Measurements from ENCODE around the gene ALKBH6. TPM values are rescaled to one million over a fixed set of nuclear protein-coding genes. Genes with fewer than 3 reads are reported as not detected.

ALKBH6 gene
- total and polyA plus RNA-seq, 2 of the 8 experiments (the other 6 are each of a cell fraction or from before 2014, with no cell fraction given) = 19.2 to 33.3 TPM

DNA sequence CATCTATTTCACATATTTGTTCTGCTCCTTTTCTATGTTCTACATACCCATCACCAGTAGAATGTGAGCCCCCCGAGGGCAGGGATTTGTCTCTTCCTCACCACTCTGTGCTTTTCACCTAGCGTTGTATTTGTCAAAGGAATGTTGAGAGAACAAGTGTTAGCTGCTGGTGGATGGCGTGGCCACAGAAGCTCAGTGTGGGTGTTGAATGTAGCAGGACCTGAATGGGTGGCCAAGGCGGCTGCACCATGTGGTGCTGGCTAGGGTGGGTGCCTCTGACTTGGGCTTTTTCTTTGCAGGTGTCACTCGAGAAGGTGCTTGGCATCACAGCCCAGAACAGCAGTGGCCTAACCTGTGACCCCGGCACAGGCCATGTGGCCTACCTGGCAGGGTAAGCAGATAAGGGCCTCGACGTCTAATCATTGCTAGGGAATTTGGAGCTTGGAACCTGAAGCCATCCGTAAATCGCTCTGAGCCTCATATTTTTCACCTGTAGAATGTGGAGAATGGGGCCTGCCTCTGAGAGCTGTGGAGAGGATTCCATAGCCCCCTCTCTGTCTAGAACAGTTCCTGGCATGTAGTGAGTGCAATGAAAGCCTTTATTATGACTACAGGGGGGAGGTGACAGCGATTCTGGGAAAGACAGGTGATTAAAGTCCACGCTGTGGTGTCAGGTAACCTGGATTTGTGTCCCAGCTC is 44.6 kb upstream of the ALKBH6 start (continued):
- TF ChIP-seq RXRA (IDR thresholded peaks at IDR 0.05; ENCODE audit: insufficient read depth, low read depth, low read length) = no peak
- no peak for TF ChIP-seq POLR2A (IDR thresholded peaks at IDR 0.05; ENCODE audit: control extremely low read depth in 1 of 2, low read depth in 2 of 2, low read length in 2 of 2)
- TF ChIP-seq BCL11A (IDR thresholded peaks at IDR 0.05; ENCODE audit: low read depth in 2 of 2, low read length in 2 of 2) = no peak
- TF ChIP-seq, protein P1, sequence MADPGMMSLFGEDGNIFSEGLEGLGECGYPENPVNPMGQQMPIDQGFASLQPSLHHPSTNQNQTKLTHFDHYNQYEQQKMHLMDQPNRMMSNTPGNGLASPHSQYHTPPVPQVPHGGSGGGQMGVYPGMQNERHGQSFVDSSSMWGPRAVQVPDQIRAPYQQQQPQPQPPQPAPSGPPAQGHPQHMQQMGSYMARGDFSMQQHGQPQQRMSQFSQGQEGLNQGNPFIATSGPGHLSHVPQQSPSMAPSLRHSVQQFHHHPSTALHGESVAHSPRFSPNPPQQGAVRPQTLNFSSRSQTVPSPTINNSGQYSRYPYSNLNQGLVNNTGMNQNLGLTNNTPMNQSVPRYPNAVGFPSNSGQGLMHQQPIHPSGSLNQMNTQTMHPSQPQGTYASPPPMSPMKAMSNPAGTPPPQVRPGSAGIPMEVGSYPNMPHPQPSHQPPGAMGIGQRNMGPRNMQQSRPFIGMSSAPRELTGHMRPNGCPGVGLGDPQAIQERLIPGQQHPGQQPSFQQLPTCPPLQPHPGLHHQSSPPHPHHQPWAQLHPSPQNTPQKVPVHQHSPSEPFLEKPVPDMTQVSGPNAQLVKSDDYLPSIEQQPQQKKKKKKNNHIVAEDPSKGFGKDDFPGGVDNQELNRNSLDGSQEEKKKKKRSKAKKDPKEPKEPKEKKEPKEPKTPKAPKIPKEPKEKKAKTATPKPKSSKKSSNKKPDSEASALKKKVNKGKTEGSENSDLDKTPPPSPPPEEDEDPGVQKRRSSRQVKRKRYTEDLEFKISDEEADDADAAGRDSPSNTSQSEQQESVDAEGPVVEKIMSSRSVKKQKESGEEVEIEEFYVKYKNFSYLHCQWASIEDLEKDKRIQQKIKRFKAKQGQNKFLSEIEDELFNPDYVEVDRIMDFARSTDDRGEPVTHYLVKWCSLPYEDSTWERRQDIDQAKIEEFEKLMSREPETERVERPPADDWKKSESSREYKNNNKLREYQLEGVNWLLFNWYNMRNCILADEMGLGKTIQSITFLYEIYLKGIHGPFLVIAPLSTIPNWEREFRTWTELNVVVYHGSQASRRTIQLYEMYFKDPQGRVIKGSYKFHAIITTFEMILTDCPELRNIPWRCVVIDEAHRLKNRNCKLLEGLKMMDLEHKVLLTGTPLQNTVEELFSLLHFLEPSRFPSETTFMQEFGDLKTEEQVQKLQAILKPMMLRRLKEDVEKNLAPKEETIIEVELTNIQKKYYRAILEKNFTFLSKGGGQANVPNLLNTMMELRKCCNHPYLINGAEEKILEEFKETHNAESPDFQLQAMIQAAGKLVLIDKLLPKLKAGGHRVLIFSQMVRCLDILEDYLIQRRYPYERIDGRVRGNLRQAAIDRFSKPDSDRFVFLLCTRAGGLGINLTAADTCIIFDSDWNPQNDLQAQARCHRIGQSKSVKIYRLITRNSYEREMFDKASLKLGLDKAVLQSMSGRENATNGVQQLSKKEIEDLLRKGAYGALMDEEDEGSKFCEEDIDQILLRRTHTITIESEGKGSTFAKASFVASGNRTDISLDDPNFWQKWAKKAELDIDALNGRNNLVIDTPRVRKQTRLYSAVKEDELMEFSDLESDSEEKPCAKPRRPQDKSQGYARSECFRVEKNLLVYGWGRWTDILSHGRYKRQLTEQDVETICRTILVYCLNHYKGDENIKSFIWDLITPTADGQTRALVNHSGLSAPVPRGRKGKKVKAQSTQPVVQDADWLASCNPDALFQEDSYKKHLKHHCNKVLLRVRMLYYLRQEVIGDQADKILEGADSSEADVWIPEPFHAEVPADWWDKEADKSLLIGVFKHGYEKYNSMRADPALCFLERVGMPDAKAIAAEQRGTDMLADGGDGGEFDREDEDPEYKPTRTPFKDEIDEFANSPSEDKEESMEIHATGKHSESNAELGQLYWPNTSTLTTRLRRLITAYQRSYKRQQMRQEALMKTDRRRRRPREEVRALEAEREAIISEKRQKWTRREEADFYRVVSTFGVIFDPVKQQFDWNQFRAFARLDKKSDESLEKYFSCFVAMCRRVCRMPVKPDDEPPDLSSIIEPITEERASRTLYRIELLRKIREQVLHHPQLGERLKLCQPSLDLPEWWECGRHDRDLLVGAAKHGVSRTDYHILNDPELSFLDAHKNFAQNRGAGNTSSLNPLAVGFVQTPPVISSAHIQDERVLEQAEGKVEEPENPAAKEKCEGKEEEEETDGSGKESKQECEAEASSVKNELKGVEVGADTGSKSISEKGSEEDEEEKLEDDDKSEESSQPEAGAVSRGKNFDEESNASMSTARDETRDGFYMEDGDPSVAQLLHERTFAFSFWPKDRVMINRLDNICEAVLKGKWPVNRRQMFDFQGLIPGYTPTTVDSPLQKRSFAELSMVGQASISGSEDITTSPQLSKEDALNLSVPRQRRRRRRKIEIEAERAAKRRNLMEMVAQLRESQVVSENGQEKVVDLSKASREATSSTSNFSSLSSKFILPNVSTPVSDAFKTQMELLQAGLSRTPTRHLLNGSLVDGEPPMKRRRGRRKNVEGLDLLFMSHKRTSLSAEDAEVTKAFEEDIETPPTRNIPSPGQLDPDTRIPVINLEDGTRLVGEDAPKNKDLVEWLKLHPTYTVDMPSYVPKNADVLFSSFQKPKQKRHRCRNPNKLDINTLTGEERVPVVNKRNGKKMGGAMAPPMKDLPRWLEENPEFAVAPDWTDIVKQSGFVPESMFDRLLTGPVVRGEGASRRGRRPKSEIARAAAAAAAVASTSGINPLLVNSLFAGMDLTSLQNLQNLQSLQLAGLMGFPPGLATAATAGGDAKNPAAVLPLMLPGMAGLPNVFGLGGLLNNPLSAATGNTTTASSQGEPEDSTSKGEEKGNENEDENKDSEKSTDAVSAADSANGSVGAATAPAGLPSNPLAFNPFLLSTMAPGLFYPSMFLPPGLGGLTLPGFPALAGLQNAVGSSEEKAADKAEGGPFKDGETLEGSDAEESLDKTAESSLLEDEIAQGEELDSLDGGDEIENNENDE (IDR thresholded peaks at IDR 0.05; ENCODE audit: insufficient replicate concordance, low read length) = no peak
- TF ChIP-seq E2F6 (IDR thresholded peaks at IDR 0.05) = no peak
- no peak for TF ChIP-seq KDM5A (IDR thresholded peaks at IDR 0.05; ENCODE audit: low read length)
- TF ChIP-seq CHD2 (IDR thresholded peaks at IDR 0.05; ENCODE audit: low read length) = no peak
- TF ChIP-seq MAX (IDR thresholded peaks at IDR 0.05) = no peak
